HEK293 (cell line): Measurements from ENCODE around the gene FANCE.

Experiments
- BCL11A ChIP-seq: fragments of 450-650 bp; formaldehyde crosslinking; IDR thresholded peaks from 2 replicates; pipeline ENCODE4 v1.5.1; 2016; ENCODE audit warnings: low read depth, missing biosample characterization, missing genetic modification characterization
- GFI1B ChIP-seq: fragments of 450-650 bp; formaldehyde crosslinking; IDR thresholded peaks from 2 replicates; pipeline ENCODE4 v1.5.1; 2016; ENCODE audit warnings: missing biosample characterization, missing genetic modification characterization
- HOXA7 ChIP-seq: sonication (generic); formaldehyde crosslinking; IDR thresholded peaks from 2 replicates; pipeline ENCODE4 v1.8.1; 2022; ENCODE audit warnings: missing genetic modification reagents, borderline replicate concordance
- KLF1 ChIP-seq: fragments of 450-650 bp; formaldehyde crosslinking; IDR thresholded peaks from 2 replicates; pipeline ENCODE4 v1.5.1; 2016; ENCODE audit warnings: missing biosample characterization, missing genetic modification characterization
- KLF10 ChIP-seq: fragments of 450-650 bp; IDR thresholded peaks from 2 replicates; pipeline ENCODE4 v1.5.1; 2018; ENCODE audit warnings: missing biosample characterization, mild to moderate bottlenecking, missing genetic modification characterization
- KLF16 ChIP-seq: fragments of 450-650 bp; formaldehyde crosslinking; IDR thresholded peaks from 2 replicates; pipeline ENCODE4 v1.5.1; 2017; ENCODE audit warnings: missing biosample characterization, missing genetic modification characterization
- REPIN1 ChIP-seq: fragments of 450-650 bp; formaldehyde crosslinking; IDR thresholded peaks from 2 replicates; pipeline ENCODE4 v1.5.1; 2017; ENCODE audit warnings: missing biosample characterization, missing genetic modification characterization, low read depth
- ZNF214 ChIP-seq: fragments of 450-650 bp; formaldehyde crosslinking; IDR thresholded peaks from 2 replicates; pipeline ENCODE4 v1.5.1; 2017; ENCODE audit warnings: missing biosample characterization, mild to moderate bottlenecking, missing genetic modification characterization, borderline replicate concordance
- ZNF335 ChIP-seq: fragments of 450-650 bp; formaldehyde crosslinking; conservative IDR thresholded peaks from 2 replicates; pipeline ENCODE4 v1.5.1; 2016; ENCODE audit warnings: missing biosample characterization, missing genetic modification characterization
- ZNF354C ChIP-seq: fragments of 450-650 bp; formaldehyde crosslinking; IDR thresholded peaks from 2 replicates; pipeline ENCODE4 v1.5.1; 2016; ENCODE audit warnings: missing biosample characterization, missing genetic modification characterization, low read depth, borderline replicate concordance
- ZNF366 ChIP-seq: fragments of 450-650 bp; formaldehyde crosslinking; conservative IDR thresholded peaks from 2 replicates; pipeline ENCODE4 v1.5.1; 2016; ENCODE audit warnings: missing biosample characterization, missing genetic modification characterization
- ZNF501 ChIP-seq: fragments of 450-650 bp; formaldehyde crosslinking; IDR thresholded peaks from 2 replicates; pipeline ENCODE4 v1.5.1; 2016; ENCODE audit warnings: missing biosample characterization, missing genetic modification characterization
- ZNF514 ChIP-seq: fragments of 450-650 bp; formaldehyde crosslinking; IDR thresholded peaks from 2 replicates; pipeline ENCODE4 v1.5.1; 2016; ENCODE audit warnings: missing biosample characterization, missing genetic modification characterization
- ZNF629 ChIP-seq: fragments of 450-650 bp; formaldehyde crosslinking; IDR thresholded peaks from 2 replicates; pipeline ENCODE4 v1.5.1; 2017; ENCODE audit warnings: missing biosample characterization, missing genetic modification characterization
- ZNF701 ChIP-seq: fragments of 450-650 bp; formaldehyde crosslinking; IDR thresholded peaks from 2 replicates; pipeline ENCODE4 v1.5.1; 2016; ENCODE audit warnings: missing biosample characterization, missing genetic modification characterization
- ZNF776 ChIP-seq: fragments of 450-650 bp; formaldehyde crosslinking; IDR thresholded peaks from 2 replicates; pipeline ENCODE4 v1.5.0; 2017; ENCODE audit warnings: missing biosample characterization, missing genetic modification characterization, borderline replicate concordance
- TF ChIP-seq, protein P1 (sequence below): fragments of 450-650 bp; formaldehyde crosslinking; IDR thresholded peaks from 2 replicates; pipeline ENCODE4 v1.5.1; 2016; ENCODE audit warnings: missing biosample characterization, missing genetic modification characterization
- TF ChIP-seq, protein P2 (sequence below): sonication (generic); formaldehyde crosslinking; IDR thresholded peaks from 2 replicates; pipeline ENCODE4 v1.8.1; 2022; ENCODE audit warnings: mild to moderate bottlenecking, moderate library complexity, missing genetic modification reagents
- TF ChIP-seq, protein P3 (sequence below): fragments of 450-650 bp; IDR thresholded peaks from 2 replicates; pipeline ENCODE4 v1.5.1; 2018; ENCODE audit warnings: missing biosample characterization, missing genetic modification characterization
- TF ChIP-seq, protein P4 (sequence below): fragments of 450-650 bp; formaldehyde crosslinking; IDR thresholded peaks from 2 replicates; pipeline ENCODE4 v1.5.1; 2016; ENCODE audit warnings: missing biosample characterization, missing genetic modification characterization
- TF ChIP-seq, protein P5 (sequence below): fragments of 450-650 bp; formaldehyde crosslinking; IDR thresholded peaks from 2 replicates; pipeline ENCODE4 v1.5.1; 2017; ENCODE audit warnings: missing biosample characterization, missing genetic modification characterization
- TF ChIP-seq, protein P6 (sequence below): fragments of 450-650 bp; formaldehyde crosslinking; IDR thresholded peaks from 2 replicates; pipeline ENCODE4 v1.5.1; 2016; ENCODE audit warnings: missing biosample characterization, missing genetic modification characterization
- TF ChIP-seq, protein P7 (sequence below): fragments of 450-650 bp; formaldehyde crosslinking; IDR thresholded peaks from 2 replicates; pipeline ENCODE4 v1.5.1; 2016; ENCODE audit warnings: missing biosample characterization, missing genetic modification characterization
- TF ChIP-seq, protein P8 (sequence below): fragments of 450-650 bp; formaldehyde crosslinking; IDR thresholded peaks from 2 replicates; pipeline ENCODE4 v1.5.1; 2016; ENCODE audit warnings: missing biosample characterization, missing genetic modification characterization

FANCE gene

DNA sequence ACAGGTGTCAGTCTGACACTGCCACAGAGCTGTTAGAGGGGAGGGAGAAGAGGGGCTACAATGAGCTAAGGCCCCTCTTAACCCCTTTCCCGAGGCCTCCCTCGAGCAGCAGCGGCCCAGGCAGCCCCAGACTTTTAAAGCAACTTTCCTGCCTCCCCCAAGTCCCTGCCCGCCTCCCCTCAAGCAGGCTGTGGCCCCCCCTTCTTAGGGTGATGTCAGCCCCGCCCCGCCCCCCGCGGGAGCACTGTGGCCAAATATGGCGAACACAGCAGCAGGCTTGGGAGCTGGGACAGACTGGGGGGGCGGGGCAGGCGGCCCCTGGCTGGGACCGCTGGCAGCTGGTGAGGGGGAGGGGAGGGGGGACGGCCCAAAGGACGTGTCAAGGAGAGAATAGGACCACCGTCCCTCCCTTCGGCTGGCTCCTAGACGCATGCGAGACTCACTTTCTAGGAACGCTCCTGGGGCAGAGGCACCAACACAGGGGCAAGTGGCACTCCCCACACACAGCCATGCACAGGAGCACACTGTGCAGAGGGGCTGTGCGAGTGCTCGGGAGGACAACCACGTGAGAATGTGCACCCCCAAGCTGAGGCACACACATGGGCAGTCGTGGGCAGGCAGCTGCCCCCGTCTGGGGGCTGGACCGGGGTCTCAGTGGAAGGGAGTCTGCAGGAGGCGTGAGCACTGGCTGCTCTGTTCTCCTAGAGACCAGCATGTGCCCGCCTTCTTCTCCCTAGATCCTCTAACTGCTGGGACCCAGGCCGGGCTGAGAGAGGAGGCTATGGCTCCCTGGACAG lies 38.1 kb downstream of the FANCE start (continued):
- TF ChIP-seq ZNF214 (no peak), GFI1B (tag by site-specific recombination) (no peak), KLF1 (tag by site-specific recombination) (peak; percentile 63; the same call in 1 of the 2 replicates), BCL11A (tag by site-specific recombination) (no peak), KLF16 (tag by site-specific recombination) (0 out of 2 replicates have a peak, but pooled peaks have one; percentile 37), ZNF629 (tag by site-specific recombination) (peak; percentile 48), ZNF701 (tag by site-specific recombination) (no peak), ZNF354C (tag by site-specific recombination) (no peak), ZNF514 (tag by site-specific recombination) (no peak), ZNF366 (tag by site-specific recombination) (no peak), KLF10 (tag by site-specific recombination) (0 out of 2 replicates have a peak, but pooled peaks have one; percentile 43), REPIN1 (tag by site-specific recombination) (no peak), ZNF335 (peak; percentile 62), HOXA7 (CRISPR knock-in tag) (no peak), ZNF776 (tag by site-specific recombination) (no peak), ZNF501 (no peak)
- TF ChIP-seq, protein P1, sequence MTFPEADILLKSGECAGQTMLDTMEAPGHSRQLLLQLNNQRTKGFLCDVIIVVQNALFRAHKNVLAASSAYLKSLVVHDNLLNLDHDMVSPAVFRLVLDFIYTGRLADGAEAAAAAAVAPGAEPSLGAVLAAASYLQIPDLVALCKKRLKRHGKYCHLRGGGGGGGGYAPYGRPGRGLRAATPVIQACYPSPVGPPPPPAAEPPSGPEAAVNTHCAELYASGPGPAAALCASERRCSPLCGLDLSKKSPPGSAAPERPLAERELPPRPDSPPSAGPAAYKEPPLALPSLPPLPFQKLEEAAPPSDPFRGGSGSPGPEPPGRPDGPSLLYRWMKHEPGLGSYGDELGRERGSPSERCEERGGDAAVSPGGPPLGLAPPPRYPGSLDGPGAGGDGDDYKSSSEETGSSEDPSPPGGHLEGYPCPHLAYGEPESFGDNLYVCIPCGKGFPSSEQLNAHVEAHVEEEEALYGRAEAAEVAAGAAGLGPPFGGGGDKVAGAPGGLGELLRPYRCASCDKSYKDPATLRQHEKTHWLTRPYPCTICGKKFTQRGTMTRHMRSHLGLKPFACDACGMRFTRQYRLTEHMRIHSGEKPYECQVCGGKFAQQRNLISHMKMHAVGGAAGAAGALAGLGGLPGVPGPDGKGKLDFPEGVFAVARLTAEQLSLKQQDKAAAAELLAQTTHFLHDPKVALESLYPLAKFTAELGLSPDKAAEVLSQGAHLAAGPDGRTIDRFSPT (tag by site-specific recombination): peak; percentile 83
- TF ChIP-seq, protein P2, sequence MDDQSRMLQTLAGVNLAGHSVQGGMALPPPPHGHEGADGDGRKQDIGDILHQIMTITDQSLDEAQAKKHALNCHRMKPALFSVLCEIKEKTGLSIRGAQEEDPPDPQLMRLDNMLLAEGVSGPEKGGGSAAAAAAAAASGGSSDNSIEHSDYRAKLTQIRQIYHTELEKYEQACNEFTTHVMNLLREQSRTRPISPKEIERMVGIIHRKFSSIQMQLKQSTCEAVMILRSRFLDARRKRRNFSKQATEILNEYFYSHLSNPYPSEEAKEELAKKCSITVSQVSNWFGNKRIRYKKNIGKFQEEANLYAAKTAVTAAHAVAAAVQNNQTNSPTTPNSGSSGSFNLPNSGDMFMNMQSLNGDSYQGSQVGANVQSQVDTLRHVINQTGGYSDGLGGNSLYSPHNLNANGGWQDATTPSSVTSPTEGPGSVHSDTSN (CRISPR knock-in tag): no peak
- TF ChIP-seq, protein P3, sequence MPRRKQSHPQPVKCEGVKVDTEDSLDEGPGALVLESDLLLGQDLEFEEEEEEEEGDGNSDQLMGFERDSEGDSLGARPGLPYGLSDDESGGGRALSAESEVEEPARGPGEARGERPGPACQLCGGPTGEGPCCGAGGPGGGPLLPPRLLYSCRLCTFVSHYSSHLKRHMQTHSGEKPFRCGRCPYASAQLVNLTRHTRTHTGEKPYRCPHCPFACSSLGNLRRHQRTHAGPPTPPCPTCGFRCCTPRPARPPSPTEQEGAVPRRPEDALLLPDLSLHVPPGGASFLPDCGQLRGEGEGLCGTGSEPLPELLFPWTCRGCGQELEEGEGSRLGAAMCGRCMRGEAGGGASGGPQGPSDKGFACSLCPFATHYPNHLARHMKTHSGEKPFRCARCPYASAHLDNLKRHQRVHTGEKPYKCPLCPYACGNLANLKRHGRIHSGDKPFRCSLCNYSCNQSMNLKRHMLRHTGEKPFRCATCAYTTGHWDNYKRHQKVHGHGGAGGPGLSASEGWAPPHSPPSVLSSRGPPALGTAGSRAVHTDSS (tag by site-specific recombination): no peak
- TF ChIP-seq, protein P4, sequence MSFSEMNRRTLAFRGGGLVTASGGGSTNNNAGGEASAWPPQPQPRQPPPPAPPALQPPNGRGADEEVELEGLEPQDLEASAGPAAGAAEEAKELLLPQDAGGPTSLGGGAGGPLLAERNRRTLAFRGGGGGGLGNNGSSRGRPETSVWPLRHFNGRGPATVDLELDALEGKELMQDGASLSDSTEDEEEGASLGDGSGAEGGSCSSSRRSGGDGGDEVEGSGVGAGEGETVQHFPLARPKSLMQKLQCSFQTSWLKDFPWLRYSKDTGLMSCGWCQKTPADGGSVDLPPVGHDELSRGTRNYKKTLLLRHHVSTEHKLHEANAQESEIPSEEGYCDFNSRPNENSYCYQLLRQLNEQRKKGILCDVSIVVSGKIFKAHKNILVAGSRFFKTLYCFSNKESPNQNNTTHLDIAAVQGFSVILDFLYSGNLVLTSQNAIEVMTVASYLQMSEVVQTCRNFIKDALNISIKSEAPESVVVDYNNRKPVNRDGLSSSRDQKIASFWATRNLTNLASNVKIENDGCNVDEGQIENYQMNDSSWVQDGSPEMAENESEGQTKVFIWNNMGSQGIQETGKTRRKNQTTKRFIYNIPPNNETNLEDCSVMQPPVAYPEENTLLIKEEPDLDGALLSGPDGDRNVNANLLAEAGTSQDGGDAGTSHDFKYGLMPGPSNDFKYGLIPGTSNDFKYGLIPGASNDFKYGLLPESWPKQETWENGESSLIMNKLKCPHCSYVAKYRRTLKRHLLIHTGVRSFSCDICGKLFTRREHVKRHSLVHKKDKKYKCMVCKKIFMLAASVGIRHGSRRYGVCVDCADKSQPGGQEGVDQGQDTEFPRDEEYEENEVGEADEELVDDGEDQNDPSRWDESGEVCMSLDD (tag by site-specific recombination): peak; percentile 24; the same call in 1 of the 2 replicates
- TF ChIP-seq, protein P5, sequence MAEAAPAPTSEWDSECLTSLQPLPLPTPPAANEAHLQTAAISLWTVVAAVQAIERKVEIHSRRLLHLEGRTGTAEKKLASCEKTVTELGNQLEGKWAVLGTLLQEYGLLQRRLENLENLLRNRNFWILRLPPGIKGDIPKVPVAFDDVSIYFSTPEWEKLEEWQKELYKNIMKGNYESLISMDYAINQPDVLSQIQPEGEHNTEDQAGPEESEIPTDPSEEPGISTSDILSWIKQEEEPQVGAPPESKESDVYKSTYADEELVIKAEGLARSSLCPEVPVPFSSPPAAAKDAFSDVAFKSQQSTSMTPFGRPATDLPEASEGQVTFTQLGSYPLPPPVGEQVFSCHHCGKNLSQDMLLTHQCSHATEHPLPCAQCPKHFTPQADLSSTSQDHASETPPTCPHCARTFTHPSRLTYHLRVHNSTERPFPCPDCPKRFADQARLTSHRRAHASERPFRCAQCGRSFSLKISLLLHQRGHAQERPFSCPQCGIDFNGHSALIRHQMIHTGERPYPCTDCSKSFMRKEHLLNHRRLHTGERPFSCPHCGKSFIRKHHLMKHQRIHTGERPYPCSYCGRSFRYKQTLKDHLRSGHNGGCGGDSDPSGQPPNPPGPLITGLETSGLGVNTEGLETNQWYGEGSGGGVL (tag by site-specific recombination): peak; percentile 89
- TF ChIP-seq, protein P6, sequence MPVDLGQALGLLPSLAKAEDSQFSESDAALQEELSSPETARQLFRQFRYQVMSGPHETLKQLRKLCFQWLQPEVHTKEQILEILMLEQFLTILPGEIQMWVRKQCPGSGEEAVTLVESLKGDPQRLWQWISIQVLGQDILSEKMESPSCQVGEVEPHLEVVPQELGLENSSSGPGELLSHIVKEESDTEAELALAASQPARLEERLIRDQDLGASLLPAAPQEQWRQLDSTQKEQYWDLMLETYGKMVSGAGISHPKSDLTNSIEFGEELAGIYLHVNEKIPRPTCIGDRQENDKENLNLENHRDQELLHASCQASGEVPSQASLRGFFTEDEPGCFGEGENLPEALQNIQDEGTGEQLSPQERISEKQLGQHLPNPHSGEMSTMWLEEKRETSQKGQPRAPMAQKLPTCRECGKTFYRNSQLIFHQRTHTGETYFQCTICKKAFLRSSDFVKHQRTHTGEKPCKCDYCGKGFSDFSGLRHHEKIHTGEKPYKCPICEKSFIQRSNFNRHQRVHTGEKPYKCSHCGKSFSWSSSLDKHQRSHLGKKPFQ (tag by site-specific recombination): no peak
- TF ChIP-seq, protein P7, sequence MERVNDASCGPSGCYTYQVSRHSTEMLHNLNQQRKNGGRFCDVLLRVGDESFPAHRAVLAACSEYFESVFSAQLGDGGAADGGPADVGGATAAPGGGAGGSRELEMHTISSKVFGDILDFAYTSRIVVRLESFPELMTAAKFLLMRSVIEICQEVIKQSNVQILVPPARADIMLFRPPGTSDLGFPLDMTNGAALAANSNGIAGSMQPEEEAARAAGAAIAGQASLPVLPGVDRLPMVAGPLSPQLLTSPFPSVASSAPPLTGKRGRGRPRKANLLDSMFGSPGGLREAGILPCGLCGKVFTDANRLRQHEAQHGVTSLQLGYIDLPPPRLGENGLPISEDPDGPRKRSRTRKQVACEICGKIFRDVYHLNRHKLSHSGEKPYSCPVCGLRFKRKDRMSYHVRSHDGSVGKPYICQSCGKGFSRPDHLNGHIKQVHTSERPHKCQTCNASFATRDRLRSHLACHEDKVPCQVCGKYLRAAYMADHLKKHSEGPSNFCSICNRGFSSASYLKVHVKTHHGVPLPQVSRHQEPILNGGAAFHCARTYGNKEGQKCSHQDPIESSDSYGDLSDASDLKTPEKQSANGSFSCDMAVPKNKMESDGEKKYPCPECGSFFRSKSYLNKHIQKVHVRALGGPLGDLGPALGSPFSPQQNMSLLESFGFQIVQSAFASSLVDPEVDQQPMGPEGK (tag by site-specific recombination): peak; percentile 74; the same call in 1 of the 2 replicates
- TF ChIP-seq, protein P8, sequence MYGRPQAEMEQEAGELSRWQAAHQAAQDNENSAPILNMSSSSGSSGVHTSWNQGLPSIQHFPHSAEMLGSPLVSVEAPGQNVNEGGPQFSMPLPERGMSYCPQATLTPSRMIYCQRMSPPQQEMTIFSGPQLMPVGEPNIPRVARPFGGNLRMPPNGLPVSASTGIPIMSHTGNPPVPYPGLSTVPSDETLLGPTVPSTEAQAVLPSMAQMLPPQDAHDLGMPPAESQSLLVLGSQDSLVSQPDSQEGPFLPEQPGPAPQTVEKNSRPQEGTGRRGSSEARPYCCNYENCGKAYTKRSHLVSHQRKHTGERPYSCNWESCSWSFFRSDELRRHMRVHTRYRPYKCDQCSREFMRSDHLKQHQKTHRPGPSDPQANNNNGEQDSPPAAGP (tag by site-specific recombination): peak; percentile 58
